Fibroblast of skin of left quadriceps (primary cell): ENCODE data around the gene PAH.
A peak's percentile ranks its signal among the peaks of the same experiment; 100 is the strongest.

ENCODE experiments used
- DNase-seq, 2 experiments: peaks; one replicate each; pipeline ENCODE4 v3.0.0-alpha.2; 2013; ENCODE audit warnings: low read depth in 2 of 2

PAH gene

GRCh38 chr12:102821149-102821548 lies 95.9 kb downstream of the PAH start:
- no peak for DNase-seq

DNA sequence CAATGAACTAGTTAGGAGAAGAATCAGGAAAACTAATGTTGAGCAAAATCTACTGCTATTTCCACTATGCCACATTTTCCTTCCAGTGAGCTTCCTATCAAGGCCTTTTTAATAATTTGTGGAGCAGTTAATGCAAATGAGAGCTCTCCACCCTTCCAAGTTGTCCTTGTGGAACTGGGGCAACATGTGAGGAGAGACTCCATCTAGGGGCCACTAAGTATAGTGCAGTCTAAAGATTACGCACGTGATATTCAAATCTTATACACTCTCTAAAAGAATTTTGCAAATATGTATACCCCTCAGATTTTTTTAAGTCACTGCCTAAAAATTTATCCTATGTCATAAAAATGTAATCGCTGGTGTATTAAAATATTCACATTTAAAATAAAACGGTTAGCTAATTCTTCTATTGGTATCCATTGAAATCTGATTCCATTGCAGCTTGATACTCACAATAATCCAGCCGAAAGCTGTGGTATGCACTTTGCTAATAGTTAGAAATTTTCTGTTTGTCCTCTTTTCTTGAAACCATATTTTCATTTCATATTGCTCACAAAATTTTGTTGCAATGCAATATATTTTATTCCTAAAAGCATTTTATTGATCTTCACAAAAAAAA lies 100.1 kb downstream of the PAH start:
- DNase-seq: peak in 1 of 2 experiments; percentile 4

GRCh38 chr12:102814691-102815367 lies 102.2 kb downstream of the PAH start:
- no peak for DNase-seq

GRCh38 chr12:102812344-102812743 lies 104.7 kb downstream of the PAH start:
- DNase-seq: no peak

DNA sequence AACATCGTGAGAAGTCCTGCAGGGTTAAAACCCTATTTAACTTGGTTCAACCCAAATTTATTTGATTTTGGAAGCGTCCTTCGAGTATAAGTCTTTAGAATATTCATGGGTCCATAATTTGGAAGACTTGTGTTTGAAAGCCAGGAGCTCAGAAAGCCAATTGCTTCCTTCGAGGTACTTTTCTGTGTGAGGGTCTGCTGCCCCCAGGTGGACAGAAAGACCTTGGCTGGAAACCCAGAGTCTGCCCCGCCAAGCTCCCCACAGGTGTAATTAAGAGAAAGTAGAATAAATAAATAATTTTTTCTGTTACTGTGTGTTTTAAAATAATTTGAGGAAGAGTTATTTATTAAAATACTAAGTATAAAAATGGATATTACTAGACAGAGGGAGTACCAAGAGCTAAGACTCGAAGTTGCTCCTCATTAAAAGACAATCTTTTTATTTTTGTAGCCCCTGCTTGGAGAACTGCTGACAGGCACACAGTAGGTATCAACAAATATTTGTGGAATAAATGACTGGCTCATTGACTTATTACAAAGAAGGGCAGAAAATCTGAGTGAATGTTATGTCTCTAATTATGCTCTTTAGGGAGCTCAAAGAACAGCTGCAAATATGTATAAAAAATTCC lies 105.8 kb downstream of the PAH start:
- DNase-seq: no peak

DNA sequence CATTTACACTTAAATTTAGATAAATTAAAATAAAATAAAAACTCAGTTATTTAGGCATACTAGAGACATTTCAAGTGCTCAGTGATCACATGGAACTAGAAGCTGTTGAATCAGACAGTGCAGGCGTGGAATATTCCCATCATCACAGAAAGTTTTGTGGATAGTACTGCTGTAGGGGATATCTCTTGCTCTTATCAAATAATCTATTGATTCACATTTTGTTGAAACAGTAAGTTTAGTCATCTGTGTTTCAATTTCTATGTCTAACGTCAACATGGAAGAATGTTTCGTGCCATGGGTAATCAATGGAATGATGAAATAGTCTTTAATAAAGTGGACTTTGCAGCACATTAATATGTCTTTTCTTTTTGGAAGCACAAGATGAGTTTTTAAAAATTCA lies 108.6 kb downstream of the PAH start:
- DNase-seq: no peak

- no peak for DNase-seq
Observed at GRCh38 chr12:102806592-102806991, 110.5 kb downstream of the PAH start.

- no peak for DNase-seq
Observed at GRCh38 chr12:102806110-102806509, 110.9 kb downstream of the PAH start.

DNA sequence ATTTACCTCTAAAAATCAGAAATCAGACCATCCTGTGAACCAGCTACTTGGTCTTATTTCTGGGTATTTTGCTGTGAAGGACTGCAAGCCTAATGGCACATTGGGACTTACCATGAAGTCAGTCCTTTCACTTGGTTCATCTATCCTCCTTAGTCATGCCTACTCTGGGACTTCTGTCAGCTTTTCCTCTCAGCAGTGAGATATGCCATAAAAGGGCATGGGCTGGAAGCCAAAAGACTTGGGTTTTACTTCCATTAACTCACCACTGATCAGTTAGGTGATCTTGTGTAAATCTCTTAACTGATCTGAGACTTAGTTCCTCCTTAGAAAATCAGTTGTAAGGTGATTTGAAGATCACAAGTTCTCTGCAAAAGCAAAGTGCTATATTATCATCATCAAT lies 116.5 kb downstream of the PAH start:
- no peak for DNase-seq

DNA sequence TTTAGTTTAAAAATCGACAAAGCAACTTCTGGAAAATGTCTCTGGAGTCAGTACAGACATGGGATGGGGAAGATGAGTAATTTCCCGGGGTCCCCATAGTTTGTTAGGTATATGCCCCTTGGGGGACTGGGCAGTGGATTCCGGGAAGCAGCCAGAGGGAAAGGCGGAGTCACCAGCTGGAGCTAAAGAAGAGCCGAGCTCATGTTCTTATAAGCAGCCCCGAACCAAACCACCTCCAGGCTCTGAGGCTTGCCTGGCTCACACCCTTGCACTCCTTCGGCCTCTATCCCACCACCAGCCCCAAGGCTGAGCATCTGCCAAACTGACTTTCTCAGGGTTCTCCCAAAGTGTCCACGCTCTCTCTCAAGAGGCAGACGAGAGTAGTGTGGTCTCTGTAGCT lies 117.8 kb downstream of the PAH start:
- DNase-seq: no peak

- DNase-seq: no peak
Observed at GRCh38 chr12:102797528-102797927, 119.5 kb downstream of the PAH start.

GRCh38 chr12:102793921-102794320 lies 123.1 kb downstream of the PAH start:
- no peak for DNase-seq
